Measurements from ENCODE around the gene TBX15.

The TBX15 gene

DNA sequence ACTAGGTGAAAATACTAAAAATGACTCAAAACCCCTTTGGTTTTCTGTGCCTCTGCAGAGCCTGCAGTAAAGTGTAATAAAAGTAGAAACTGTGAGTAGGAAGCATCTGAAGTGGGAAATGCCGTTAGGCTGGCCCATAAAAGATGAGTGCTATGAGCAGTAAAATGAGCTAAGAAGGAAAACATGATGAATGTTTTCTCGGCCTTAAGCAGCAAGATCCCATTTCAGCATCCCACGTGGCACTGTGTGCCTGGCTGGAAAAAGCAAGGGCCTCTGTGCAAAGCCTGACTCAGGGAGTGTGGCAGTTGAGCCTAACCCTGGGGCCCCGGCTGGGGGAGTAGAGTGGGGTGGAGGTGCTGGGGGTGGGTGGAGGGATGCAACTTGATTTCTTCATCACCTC, 109.5 kb downstream of the TBX15 start:
- DNase-seq: no peak

DNA sequence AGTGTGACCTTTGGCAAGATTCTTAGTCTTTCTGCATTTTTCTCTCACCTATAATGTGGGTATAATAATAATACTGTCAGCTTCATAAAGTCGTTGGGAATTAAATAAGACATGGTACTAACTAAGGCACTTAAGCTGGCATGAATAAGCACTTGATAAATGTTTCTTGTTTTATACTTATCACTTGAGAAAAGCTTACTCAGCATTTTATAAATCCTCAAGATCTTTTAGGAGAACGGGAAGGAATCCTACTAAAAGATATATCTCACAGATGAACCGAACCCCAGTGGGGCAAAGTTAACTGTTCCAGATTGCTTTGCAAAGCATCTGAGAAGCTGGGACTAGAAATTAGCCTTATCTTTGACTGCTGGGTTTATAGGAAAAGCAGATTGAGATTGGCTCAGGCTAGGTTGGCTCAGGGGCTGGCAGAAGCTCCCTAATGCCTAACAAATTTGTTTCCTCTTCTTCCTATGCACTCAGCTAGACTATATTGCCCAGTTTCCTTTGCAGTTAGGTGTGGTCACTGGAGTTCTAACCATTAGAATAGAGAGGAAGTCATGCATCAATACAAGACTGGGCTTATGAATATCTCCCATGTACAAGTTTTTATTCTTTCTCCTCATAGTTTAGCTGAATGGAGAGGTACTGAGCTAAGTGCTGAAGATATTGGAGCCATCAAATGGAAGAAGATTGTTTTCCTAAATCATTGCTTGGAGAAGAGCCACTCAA, 110.3 kb downstream of the TBX15 start:
- DNase-seq: no peak

DNA sequence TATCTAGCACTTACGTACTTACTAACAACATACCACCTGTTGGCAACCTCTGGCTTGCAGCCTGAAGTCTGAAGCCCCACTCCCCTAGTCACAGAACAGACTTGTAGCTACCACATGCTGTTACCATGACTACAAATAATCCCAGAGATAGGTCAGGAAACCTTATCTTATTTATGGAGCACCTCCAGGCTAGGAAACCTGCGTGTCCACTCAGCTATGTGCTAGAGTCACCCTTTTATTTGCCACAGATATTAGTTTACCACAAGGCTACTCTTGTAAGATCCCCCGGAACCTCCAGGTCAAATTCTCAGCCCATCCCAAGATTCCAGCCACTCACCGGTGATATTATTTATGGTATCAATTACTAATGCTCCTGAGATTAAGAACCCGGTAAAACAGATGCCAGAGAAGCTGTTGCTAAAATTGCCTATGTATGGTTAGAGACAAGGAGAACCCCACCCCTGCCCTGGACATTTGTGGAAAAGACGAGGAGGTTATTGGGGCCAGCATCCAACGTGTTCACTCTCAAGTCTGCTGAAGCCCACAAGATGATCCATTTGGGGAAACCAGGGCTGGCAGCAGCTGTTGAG, 116.5 kb downstream of the TBX15 start:
- DNase-seq: no peak

DNA sequence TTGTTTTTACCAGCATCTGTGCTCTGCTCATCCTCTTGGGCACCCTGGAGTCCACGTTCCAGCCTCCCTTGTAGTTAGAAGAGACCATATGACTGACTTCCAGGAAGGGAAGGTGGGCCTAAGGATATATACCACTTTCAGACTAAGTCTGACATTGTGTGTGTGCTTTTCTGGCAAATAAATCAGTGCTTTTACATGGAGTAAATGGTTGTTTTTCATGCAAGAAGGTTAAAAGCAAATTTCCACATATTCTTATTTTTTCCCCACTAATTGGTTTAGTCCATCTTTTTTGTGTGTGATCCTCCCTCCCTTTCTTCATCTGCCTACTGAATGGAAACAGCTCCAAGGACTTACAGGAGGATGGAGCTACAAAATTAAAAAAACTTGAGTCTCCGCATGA, 119.8 kb downstream of the TBX15 start:
- no peak for DNase-seq

DNA sequence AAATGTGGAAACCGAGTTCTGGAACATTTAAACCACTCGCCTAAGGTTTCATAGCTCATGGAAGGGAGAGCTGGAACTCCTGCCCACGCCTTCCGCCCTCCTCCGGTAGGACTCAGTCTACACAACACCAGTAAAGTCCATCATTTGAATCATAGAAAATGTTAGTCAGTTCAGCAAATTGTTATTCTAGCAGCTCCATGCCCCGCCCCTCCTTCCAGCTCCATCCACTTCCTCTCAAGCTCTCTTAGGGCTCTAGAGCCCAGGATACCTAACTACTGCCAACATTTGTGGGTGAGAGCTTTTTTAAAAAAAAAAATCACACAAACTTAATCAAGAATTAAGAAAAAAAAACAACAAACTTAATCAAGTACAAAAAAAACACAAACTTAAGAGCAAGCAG, 121.8 kb downstream of the TBX15 start:
- DNase-seq: no peak

DNA sequence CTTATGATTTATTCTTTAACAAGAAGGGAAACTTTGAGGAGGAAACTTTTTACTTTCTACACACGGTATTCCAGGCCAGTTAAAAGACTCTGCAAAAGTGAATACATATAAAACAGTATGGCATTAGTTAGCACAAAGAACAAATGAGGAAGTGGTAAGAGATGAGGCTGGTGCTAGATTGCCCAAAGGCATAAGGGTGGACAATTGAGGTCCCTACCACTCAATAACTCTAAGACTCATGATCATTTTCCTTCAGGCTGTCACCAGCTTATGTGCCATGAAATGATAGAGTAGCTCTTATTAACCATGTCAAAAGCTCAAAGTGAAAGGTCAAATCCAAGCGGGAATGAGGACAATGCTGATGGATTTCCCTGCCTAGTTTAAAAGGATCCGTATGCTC, 124.5 kb downstream of the TBX15 start:
- no peak for DNase-seq

DNA sequence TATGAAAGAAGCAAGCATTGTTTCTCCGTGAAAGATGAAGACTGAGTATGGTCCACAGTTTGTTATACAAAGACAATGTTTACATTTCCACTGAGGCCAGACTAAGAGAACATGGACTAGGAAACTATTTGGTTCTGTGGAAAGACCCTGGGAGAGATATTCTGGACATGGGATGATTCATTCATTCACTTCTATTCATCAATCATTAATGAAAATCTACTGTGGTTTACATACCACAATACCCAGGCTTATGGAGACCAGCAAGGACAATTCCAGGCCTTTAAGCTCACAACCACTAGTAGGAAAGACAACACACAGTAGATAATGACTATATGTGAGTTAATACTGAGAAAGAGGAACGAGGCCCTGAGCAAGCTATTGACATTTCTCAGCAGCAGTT, 125.4 kb downstream of the TBX15 start:
- DNase-seq: no peak

DNA sequence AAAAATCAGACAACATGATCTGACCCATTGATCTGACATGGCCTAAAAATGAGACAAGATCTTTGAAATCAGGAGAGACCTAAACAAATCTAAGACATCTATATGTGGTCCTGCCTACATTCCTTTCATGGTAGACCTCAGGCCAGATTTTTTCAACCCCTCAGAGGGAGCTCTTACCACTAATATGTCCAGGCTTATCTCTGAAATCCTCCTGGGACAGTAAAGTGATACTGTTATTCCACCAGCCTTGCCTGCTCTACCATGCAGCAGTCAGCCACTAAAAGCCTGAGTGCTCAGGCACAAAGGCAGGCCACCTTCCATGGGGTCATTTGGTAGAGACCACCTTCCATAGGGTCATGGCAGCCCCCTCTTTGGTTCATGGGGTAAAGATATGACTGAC, 126.9 kb downstream of the TBX15 start:
- DNase-seq: no peak

DNA sequence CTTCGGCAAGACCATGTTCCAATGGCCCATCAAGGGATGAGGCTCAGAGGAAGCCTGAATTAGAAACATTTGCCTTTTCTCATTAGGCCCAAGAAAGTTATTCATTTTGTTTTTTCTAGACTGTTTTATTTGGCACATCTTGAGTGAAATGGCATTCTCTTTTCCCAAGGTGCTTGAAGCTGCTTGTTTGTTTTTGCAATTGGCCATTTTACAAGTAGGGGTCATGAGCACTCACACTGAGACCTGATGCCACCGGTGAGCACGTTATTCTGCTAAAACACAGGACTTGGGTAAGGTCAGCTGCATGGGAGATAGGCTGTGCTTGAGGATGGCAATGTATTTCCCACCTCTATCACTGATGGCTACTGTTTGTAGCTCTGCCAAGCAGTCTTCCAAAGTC, 128.1 kb downstream of the TBX15 start:
- no peak for DNase-seq

DNA sequence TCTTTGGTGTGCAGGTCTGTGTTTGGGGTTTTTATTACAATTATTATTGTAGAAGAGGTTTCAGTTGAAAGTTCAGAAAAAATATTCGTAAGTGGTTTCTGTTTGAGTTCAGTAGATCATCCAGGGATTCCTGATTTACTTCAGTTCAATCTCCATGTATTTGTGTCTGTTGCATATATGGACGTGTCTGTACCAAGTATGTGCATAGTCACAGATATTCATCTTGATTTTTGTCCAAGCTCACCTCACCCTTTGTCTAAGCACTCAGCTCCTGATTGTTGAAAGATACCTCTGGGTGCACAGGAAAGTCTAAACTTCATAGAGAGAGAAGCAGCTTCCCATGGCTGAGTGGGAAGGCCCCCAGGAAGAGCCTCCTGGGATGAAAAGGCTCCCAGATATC, 141.7 kb downstream of the TBX15 start:
- DNase-seq: no peak

DNA sequence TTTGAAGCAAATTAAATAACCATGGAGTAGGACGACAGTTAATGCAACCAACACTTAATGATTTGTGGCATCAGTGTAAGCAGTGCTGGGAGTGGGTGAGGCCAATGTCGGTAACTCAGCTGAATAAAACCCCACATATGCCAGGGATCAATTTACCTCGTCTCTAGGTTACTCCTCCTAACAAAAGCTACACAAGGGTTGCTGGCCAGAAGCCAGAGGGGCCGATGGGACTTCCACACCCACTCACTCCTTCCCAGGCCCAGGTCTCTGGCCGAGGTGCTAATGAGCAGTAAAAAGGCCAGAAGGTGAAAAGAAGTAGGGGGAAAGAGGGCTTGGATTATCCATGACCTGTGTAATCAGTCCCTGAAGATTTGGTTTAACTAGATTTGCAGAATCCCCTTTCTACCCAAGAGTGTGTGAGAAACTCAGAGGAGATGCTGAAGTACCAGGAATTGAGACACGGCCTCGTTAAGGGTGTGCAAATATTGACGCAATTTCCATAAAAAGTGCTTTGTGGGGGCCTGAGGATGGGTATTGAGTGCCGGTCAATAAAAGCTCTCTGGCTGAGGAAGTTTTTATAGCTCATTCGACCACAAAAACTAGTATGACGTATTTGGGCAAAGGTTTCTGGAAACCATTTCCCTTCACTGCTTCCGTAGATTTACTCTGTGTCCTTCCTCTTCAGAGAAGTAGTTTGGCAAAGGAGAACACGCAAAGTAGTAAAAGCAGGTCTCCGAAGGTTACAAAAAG, 145.5 kb downstream of the TBX15 start:
- no peak for DNase-seq

DNA sequence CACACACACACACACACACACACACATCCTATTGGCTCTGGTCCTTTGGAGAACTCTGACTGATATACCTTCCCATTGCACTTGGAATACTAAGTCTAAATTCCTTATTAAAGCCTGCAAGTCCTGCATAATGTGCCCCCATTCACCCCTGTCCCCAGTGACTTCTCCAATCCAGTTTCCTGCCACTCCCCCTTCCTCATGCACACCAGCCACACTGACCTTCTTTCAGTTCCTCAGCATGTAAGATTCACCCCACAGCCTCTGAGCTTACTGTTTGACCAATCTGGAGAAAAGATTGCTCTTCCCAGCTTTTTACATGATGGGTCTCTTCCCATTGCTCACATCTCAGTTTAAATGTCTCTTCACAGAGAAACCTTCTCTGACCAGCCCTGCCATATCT, 146.6 kb downstream of the TBX15 start:
- no peak for DNase-seq
